Measurements from ENCODE around the gene ATG7.
"Not testable (repeated sequence)": the region's sequence is repeated elsewhere in the genome, so short reads cannot be mapped to it uniquely, and the experiment has no call there.

ATG7 gene

GRCh38 chr3:11297126-11297525, 24.9 kb downstream of the ATG7 start:
- no peak for DNase-seq (ENCODE audit: low spot score)

- no peak for DNase-seq (ENCODE audit: low spot score)
Measured at GRCh38 chr3:11300970-11301369, 28.8 kb downstream of the ATG7 start.

GRCh38 chr3:11302444-11302843, 30.2 kb downstream of the ATG7 start:
- DNase-seq (ENCODE audit: low spot score), result no peak

- DNase-seq (ENCODE audit: low spot score), result no peak
Measured at GRCh38 chr3:11304175-11304574, 32.0 kb downstream of the ATG7 start.

- no peak for DNase-seq (ENCODE audit: low spot score)
Measured at GRCh38 chr3:11305509-11305908, 33.3 kb downstream of the ATG7 start.

- no peak for DNase-seq (ENCODE audit: low spot score)
Measured at GRCh38 chr3:11306817-11307589, 34.8 kb downstream of the ATG7 start.

GRCh38 chr3:11307830-11308432, 35.7 kb downstream of the ATG7 start:
- no peak for DNase-seq (ENCODE audit: low spot score)

- DNase-seq (ENCODE audit: low spot score), result no peak
Measured at GRCh38 chr3:11310258-11310657, 38.1 kb downstream of the ATG7 start.

- DNase-seq (ENCODE audit: low spot score), result no peak
Measured at GRCh38 chr3:11312166-11312565, 40.0 kb downstream of the ATG7 start.

- DNase-seq (ENCODE audit: low spot score), result no peak
Measured at GRCh38 chr3:11317300-11317699, 45.1 kb downstream of the ATG7 start.

- DNase-seq (ENCODE audit: low spot score), result no peak
Measured at GRCh38 chr3:11322931-11323330, 50.7 kb downstream of the ATG7 start.

- DNase-seq (ENCODE audit: low spot score), result no peak
Measured at GRCh38 chr3:11323813-11324212, 51.6 kb downstream of the ATG7 start.

GRCh38 chr3:11327619-11328018, 55.4 kb downstream of the ATG7 start:
- DNase-seq (ENCODE audit: low spot score), result no peak

- DNase-seq (ENCODE audit: low spot score), result no peak
Measured at GRCh38 chr3:11328196-11328945, 56.2 kb downstream of the ATG7 start.

GRCh38 chr3:11329777-11330176, 57.6 kb downstream of the ATG7 start:
- no peak for DNase-seq (ENCODE audit: low spot score)

- no peak for DNase-seq (ENCODE audit: low spot score)
Measured at GRCh38 chr3:11331101-11331500, 58.9 kb downstream of the ATG7 start.

GRCh38 chr3:11335056-11335608, 62.9 kb downstream of the ATG7 start:
- DNase-seq (ENCODE audit: low spot score), result no peak

GRCh38 chr3:11339541-11339940, 67.3 kb downstream of the ATG7 start:
- DNase-seq (ENCODE audit: low spot score), result no peak

- no peak for DNase-seq (ENCODE audit: low spot score)
Measured at GRCh38 chr3:11346416-11346815, 74.2 kb downstream of the ATG7 start.

- not testable (repeated sequence) for DNase-seq (ENCODE audit: low spot score)
Measured at GRCh38 chr3:11348877-11349276, 76.7 kb downstream of the ATG7 start.

GRCh38 chr3:11349446-11349845, 77.2 kb downstream of the ATG7 start:
- DNase-seq (ENCODE audit: low spot score), result no peak

GRCh38 chr3:11350374-11350773, 78.2 kb downstream of the ATG7 start:
- no peak for DNase-seq (ENCODE audit: low spot score)

GRCh38 chr3:11351451-11351850, 79.3 kb downstream of the ATG7 start:
- DNase-seq (ENCODE audit: low spot score), result no peak
